ENCODE results near the gene OTOF. TPM values are rescaled to one million over a fixed set of nuclear protein-coding genes. Genes with fewer than 3 reads are reported as not detected.

OTOF gene
- total RNA-seq, 6 experiments from 2014 or later: 0.05 TPM; not detected in 5

DNA sequence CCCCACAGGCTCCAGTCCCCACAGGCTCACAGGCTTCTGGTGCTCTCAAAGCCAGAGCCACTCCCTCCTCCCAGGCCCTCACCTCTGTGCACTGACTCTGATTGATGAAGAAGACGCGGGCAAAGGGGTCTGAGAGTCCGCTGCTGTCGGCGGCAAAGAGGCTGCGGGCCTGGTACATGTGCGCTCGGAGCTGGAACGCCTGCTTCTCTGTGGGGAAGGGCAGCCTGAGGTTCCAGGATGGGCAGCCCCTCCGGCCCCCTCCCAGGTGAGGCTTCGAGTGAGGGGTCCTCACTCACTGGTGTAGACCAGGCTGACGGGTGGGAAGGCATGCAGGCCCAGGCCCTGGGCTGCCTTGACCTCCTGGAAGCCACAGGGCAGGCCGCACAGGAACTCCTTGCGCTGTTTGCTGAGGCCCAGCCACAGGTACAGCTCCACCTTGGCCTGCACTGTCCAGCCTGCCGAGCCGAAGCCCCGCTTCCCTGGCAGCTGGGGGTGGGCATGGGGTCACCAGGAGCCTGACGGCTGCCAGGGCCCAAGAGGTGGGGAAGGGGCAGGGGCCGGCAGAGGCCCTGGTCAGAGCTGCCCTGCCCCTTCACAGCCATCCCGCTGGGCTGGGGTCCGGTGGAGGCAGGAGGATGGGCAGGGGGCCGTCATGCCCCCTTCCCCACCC, 2.0 kb downstream of the OTOF start:
- Mint-ChIP-seq H3K4me1 (ENCODE audit: low read depth) (peaks cover 9% of the 10 kb centered on the region; the same call in 1 of the 2 replicates), H3K9me3 (peaks cover 4% of the 10 kb centered on the region; the same call in 1 of the 2 replicates), H3K27me3 (ENCODE audit: insufficient read depth) (peaks cover under 1% of the 10 kb centered on the region), H3K27ac (no peak overlapping the region), H3K36me3 (ENCODE audit: low read depth) (no peaks in the 10 kb centered on the region), H3K4me3 (no peak overlapping the region)
- TF ChIP-seq, protein P1, sequence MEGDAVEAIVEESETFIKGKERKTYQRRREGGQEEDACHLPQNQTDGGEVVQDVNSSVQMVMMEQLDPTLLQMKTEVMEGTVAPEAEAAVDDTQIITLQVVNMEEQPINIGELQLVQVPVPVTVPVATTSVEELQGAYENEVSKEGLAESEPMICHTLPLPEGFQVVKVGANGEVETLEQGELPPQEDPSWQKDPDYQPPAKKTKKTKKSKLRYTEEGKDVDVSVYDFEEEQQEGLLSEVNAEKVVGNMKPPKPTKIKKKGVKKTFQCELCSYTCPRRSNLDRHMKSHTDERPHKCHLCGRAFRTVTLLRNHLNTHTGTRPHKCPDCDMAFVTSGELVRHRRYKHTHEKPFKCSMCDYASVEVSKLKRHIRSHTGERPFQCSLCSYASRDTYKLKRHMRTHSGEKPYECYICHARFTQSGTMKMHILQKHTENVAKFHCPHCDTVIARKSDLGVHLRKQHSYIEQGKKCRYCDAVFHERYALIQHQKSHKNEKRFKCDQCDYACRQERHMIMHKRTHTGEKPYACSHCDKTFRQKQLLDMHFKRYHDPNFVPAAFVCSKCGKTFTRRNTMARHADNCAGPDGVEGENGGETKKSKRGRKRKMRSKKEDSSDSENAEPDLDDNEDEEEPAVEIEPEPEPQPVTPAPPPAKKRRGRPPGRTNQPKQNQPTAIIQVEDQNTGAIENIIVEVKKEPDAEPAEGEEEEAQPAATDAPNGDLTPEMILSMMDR (IDR thresholded peaks at IDR 0.05): no peak
- no peak for DNase-seq

DNA sequence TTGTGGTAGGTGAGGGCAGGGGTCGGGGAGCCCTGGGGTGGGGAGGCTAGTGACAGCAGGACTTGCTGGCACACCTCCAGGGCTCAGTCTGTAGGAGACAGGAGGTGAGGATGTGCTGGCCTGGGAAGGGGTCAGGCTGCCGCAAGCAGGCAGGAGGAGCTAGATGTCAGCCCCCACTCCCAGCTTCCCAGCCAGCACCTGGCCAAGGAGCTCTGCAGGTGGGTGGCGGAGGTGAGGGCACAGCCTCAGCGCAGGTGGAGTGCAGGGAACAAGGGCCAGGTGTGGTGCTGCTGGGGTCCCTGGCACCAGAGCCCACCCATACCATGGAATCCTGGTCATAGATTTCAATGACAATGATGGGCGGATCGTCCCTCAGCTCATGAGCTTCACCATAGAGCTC, 2.9 kb downstream of the OTOF start:
- H3K4me3 Mint-ChIP-seq: no peak overlapping the region
- H3K27me3 Mint-ChIP-seq (ENCODE audit: insufficient read depth): peaks cover 2% of the 10 kb centered on the region; the same call in 1 of the 2 replicates
- peaks cover 9% of the 10 kb centered on the region; the same call in 1 of the 2 replicates for H3K4me1 Mint-ChIP-seq (ENCODE audit: low read depth)
- TF ChIP-seq, protein P1 (IDR thresholded peaks at IDR 0.05): no peak
- peaks cover 6% of the 10 kb centered on the region for H3K9me3 Mint-ChIP-seq
- H3K27ac Mint-ChIP-seq: no peak overlapping the region
- no peak for DNase-seq
- H3K36me3 Mint-ChIP-seq (ENCODE audit: low read depth): no peaks in the 10 kb centered on the region

DNA sequence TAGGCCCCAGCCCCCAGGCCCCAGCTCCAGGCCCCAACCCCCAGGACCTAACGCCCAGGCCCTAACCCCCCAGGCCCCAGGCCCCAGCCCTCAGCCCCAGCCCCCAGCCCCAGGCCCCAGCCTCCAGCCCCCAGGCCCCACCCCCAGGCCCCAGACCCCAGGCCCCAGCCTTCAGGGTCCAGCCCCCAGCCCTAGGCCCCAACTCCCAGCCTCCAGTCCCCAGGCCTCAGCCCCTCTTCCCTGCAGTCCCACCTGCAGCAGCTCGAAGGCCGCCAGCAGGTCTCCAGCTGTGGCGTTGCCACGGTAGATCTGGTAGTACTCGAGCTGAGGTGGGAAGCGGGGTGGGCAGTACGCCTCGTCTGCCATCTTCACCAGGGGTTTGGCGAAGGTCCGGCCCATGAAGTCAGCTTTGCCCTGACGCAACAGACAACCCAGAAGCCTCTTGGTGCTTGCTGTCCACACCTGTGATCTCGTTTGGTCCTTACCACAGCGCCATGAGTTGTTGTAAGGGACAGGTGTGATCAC, 3.6 kb downstream of the OTOF start:
- peaks cover 12% of the 10 kb centered on the region for H3K9me3 Mint-ChIP-seq
- TF ChIP-seq, protein P1 (IDR thresholded peaks at IDR 0.05): no peak
- H3K36me3 Mint-ChIP-seq (ENCODE audit: low read depth): peaks cover 3% of the 10 kb centered on the region; the same call in 1 of the 2 replicates
- H3K27me3 Mint-ChIP-seq (ENCODE audit: insufficient read depth): peaks cover 2% of the 10 kb centered on the region; the same call in 1 of the 2 replicates
- DNase-seq: no peak
- H3K4me1 Mint-ChIP-seq (ENCODE audit: low read depth): peaks cover 9% of the 10 kb centered on the region; the same call in 1 of the 2 replicates
- no peak overlapping the region for H3K27ac Mint-ChIP-seq
- H3K4me3 Mint-ChIP-seq: no peak overlapping the region

DNA sequence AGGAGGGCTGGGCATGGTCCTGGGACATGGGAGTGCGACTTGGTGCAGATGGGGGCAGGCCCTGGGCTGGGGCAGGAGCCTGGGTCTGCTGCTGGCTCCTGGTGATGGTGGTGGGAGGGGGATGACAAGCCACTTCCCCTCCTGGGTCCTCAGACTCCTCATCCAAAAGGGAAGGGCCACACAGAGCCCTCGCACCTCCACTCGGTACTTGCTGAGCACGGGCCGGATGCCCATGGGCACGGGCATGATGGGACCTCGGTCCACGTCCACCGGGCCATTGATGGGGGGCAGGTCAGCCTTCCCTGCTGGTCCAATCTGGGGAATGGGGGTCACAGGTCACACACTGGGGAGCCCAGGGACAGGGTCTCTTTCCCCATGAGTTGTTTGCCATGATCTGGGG, 4.1 kb downstream of the OTOF start:
- H3K9me3 Mint-ChIP-seq: peaks cover 16% of the 10 kb centered on the region
- DNase-seq: no peak
- peaks cover 9% of the 10 kb centered on the region; the same call in 1 of the 2 replicates for H3K4me1 Mint-ChIP-seq (ENCODE audit: low read depth)
- no peak overlapping the region for H3K4me3 Mint-ChIP-seq
- H3K27me3 Mint-ChIP-seq (ENCODE audit: insufficient read depth): peaks cover 2% of the 10 kb centered on the region; the same call in 1 of the 2 replicates
- H3K27ac Mint-ChIP-seq: no peak overlapping the region
- peaks cover 6% of the 10 kb centered on the region; the same call in 1 of the 2 replicates for H3K36me3 Mint-ChIP-seq (ENCODE audit: low read depth)
- TF ChIP-seq, protein P1 (IDR thresholded peaks at IDR 0.05): no peak

DNA sequence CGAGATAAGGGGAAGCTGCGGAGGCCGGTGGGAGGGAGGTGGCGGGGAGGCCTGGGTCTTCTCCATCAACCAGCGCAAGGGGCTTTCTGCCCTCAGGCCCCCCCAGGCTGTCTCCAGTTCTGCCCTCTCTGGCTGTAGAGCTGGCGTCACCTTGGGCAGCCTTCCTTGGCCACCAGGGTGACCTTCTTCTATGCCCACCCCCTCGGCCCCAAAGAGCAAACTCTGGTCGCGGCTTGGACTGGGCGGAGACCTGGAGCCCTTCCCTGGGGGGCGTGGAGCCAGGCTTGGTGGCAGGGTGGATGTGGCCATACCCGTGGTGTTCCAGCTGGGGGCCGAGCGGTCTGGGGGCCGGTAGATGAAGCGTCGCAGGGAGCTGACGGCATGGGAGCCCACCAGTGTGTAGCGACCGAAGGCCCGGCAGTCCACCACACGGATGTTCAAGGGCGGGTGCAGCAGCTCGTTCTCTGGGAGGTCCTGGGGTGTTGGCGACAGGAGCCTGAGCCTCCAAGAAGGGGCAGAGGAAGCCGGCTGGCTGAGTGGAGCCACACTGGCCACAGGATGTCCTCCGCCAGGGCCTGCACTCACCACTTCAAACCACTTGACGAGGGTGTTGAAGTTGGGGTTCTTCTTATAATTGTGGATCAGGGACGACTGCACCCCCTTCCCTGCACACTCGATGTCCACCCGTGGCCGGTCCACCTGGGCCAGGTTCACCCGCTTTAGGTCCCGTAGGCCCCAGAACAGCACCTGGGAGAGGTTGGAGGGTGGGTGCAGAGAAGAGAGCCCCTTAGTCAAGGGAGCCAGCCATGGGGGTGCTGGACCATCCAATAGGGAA, 4.9 kb downstream of the OTOF start:
- TF ChIP-seq, protein P1 (IDR thresholded peaks at IDR 0.05): no peak
- H3K4me3 Mint-ChIP-seq: no peak overlapping the region
- no peak overlapping the region for H3K27ac Mint-ChIP-seq
- no peak for DNase-seq
- H3K4me1 Mint-ChIP-seq (ENCODE audit: low read depth): peaks cover 7% of the 10 kb centered on the region; the same call in 1 of the 2 replicates
- H3K36me3 Mint-ChIP-seq (ENCODE audit: low read depth): peaks cover 6% of the 10 kb centered on the region; the same call in 1 of the 2 replicates
- peaks cover 8% of the 10 kb centered on the region for H3K27me3 Mint-ChIP-seq (ENCODE audit: insufficient read depth)
- peaks cover 16% of the 10 kb centered on the region for H3K9me3 Mint-ChIP-seq
